Measurements from ENCODE around the gene ASPG. TPM values are rescaled to one million over a fixed set of nuclear protein-coding genes. Genes with fewer than 3 reads are reported as not detected.

The ASPG gene
- total RNA-seq, 1 experiment from 2014 or later: 0.22 TPM

DNA sequence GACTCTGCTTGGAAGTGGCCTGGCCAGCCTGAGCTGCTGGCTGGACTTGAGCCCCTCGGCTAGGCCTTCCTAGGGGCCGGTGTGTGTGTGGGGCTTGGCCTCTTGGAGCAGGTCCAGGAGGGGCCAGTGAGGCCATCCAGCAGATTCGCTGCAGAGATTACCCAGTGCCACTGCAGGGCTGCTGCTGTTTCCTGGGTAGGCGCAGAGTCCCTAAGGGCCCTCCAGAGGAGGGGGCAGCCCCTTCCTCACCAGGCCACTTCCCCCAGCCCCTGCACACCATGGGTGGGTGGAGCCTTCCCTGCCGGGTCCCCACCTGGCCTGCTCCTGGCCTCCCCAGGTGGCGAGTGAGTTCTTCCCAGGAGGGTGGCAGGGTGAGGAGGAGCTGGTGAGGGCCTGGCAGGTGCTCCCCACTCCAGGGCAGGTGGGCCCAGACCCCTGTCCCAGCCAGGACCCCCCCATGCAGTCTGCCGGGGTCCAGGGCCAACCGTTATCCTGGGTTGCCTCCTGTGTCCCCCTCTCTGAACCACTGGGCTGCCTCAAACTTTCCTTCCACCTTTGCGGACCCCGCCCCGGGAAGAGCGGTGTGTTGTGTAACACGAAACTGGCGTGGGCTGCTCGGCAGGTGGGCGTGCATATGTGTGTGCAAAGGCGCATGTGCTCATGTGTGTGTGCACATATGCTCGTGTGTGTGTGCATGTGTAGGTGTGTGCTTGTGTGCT is 25.1 kb downstream of the ASPG start:
- Histone ChIP-seq H3F3A (ENCODE audit: low read length, unreplicated experiment) (no peaks in the 10 kb centered on the region), H3K9me2 (replicated peaks; ENCODE audit: low read length) (no peaks in the 10 kb centered on the region), H3K27me3 (ENCODE audit: low read length) (no peaks in the 10 kb centered on the region), H3K9me3 (ENCODE audit: low read length) (no peaks in the 10 kb centered on the region), H3K9ac (ENCODE audit: low read length) (no peak overlapping the region), H4K20me1 (ENCODE audit: low read length) (no peaks in the 10 kb centered on the region), H2AFZ (ENCODE audit: low read length) (no peak overlapping the region), H3K4me1 (ENCODE audit: insufficient read depth, low read length) (peaks cover 8% of the 10 kb centered on the region; the same call in 1 of the 2 replicates), H3K36me3 (ENCODE audit: low read depth, low read length) (no peaks in the 10 kb centered on the region), H3K4me3 (ENCODE audit: low read length) (no peak overlapping the region), H3K27ac (ENCODE audit: low read length) (no peak overlapping the region), H3K79me2 (ENCODE audit: low read length) (no peaks in the 10 kb centered on the region), H3K4me2 (ENCODE audit: low read length) (no peak overlapping the region)
- CTCF ChIA-PET: no interaction called here
- no peak for TF ChIP-seq EZH2phosphoT487 (IDR thresholded peaks at IDR 0.05; ENCODE audit: borderline replicate concordance, low read length)
- no peak for TF ChIP-seq EZH2 (IDR thresholded peaks at IDR 0.05; ENCODE audit: low read length, unreplicated experiment)
- TF ChIP-seq CTCF (conservative IDR thresholded peaks at IDR 0.05; ENCODE audit: low read depth, low read length): no peak
- BruUV-seq (replicated peaks): no TSS peak
- ATAC-seq: no peak
- POLR2A ChIA-PET (ENCODE audit: unreplicated experiment): no interaction called here
- no peak for DNase-seq
- intact Hi-C loops (cut with micrococcal nuclease): no loop called here

- Histone ChIP-seq H3K4me3 (ENCODE audit: low read length) (no peak overlapping the region), H3K9ac (ENCODE audit: low read length) (no peak overlapping the region), H3K79me2 (ENCODE audit: low read length) (no peaks in the 10 kb centered on the region), H3K9me3 (ENCODE audit: low read length) (no peaks in the 10 kb centered on the region), H3F3A (ENCODE audit: low read length, unreplicated experiment) (no peaks in the 10 kb centered on the region), H3K4me1 (ENCODE audit: insufficient read depth, low read length) (peaks cover 16% of the 10 kb centered on the region), H4K20me1 (ENCODE audit: low read length) (no peaks in the 10 kb centered on the region), H3K27ac (ENCODE audit: low read length) (no peak overlapping the region), H3K27me3 (ENCODE audit: low read length) (no peaks in the 10 kb centered on the region), H3K4me2 (ENCODE audit: low read length) (no peak overlapping the region), H3K36me3 (ENCODE audit: low read depth, low read length) (no peaks in the 10 kb centered on the region), H3K9me2 (replicated peaks; ENCODE audit: low read length) (no peaks in the 10 kb centered on the region), H2AFZ (ENCODE audit: low read length) (no peak overlapping the region)
- DNase-seq (no peak), ATAC-seq (no peak)
- TF ChIP-seq EZH2phosphoT487 (IDR thresholded peaks at IDR 0.05; ENCODE audit: borderline replicate concordance, low read length) (no peak), CTCF (conservative IDR thresholded peaks at IDR 0.05; ENCODE audit: low read depth, low read length) (no peak), EZH2 (IDR thresholded peaks at IDR 0.05; ENCODE audit: low read length, unreplicated experiment) (no peak)
- CTCF ChIA-PET: no interaction called here
- POLR2A ChIA-PET (ENCODE audit: unreplicated experiment): interaction anchor here (0.5 kb wide), 1 partner anchor 289 kb away, joined by 3 read pairs; no protein-coding TSS in a partner anchor
- no TSS peak for BruUV-seq (replicated peaks)
- intact Hi-C loops (cut with micrococcal nuclease): no loop called here
Observed at GRCh38 chr14:104111301-104112112, 26.0 kb downstream of the ASPG start.

Data from PC-3 (cell line).